ENCODE results near the gene OTOF. TPM values are rescaled to one million over a fixed set of nuclear protein-coding genes. Genes with fewer than 3 reads are reported as not detected.

OTOF gene
- total RNA-seq, 1 donor from 2014 or later = 9.8 TPM

DNA sequence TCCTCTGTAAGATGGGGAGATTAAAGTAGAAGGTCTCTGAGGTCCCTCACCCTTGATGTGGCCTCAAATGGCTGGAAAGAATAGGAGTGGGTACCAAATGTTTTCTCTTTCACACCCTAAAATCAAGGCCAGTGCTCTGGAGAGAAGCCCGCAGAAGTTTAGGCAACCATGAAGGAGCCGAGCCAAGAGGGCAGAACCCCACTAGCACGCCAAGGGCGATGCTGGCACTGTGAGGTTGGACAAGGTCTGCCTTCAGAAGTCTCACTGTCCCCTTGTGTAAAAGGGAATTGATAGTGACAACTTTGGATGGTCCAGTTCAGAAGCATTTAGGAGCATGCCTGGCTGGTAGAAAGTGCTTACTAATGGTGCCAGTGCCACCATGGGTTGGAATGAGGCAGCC is 16.3 kb upstream of the OTOF start:
- H3K4me3 Mint-ChIP-seq (ENCODE audit: low read depth) = no peak overlapping the region
- intact Hi-C loops (cut with micrococcal nuclease) = no loop called here

DNA sequence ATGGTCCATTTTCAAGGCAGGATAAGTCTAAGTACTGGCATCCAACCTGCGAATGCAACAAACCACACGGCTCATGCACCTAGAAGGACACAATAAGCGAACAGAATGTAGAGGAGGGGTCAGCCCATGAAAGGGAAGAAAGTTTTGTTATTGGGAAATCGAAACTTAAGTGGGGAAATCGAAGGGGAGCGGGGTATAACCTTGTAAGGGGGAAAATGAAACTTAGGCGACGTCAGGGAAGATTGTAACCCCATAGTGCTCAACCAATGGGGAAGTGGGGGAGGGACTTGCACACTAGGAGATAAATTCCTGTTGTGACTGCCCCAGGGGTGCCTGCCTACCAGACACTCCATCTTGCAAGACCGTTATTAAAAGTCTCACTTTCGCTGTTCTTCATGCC is 15.6 kb upstream of the OTOF start:
- no peaks in the 10 kb centered on the region for H3K36me3 Mint-ChIP-seq (ENCODE audit: low read depth)
- H3K9me3 Mint-ChIP-seq = no peaks in the 10 kb centered on the region
- intact Hi-C loops (cut with micrococcal nuclease) = no loop called here
- H3K27me3 Mint-ChIP-seq (ENCODE audit: low read depth) = peaks cover 5% of the 10 kb centered on the region
- H3K27ac Mint-ChIP-seq = no peak overlapping the region
- DNase-seq (ENCODE audit: low spot score) = no peak
- peaks cover 2% of the 10 kb centered on the region for H3K4me1 Mint-ChIP-seq (ENCODE audit: low read depth)
- no peak overlapping the region for H3K4me3 Mint-ChIP-seq (ENCODE audit: low read depth)

More for the DNA sequence above, 16.3 kb upstream of the OTOF start:
- DNase-seq (ENCODE audit: low spot score) = no peak
- peaks cover 6% of the 10 kb centered on the region for H3K27me3 Mint-ChIP-seq (ENCODE audit: low read depth)
- H3K9me3 Mint-ChIP-seq = no peaks in the 10 kb centered on the region
- H3K36me3 Mint-ChIP-seq (ENCODE audit: low read depth) = no peaks in the 10 kb centered on the region
- peaks cover 2% of the 10 kb centered on the region for H3K4me1 Mint-ChIP-seq (ENCODE audit: low read depth)
- no peak overlapping the region for H3K27ac Mint-ChIP-seq

GRCh38 chr2:26492749-26493515 is 15.0 kb upstream of the OTOF start:
- H3K27ac Mint-ChIP-seq = no peak overlapping the region
- no peak for DNase-seq (ENCODE audit: low spot score)
- intact Hi-C loops (cut with micrococcal nuclease) = no loop called here
- H3K27me3 Mint-ChIP-seq (ENCODE audit: low read depth) = peaks cover 4% of the 10 kb centered on the region
- no peaks in the 10 kb centered on the region for H3K36me3 Mint-ChIP-seq (ENCODE audit: low read depth)
- no peak overlapping the region for H3K4me3 Mint-ChIP-seq (ENCODE audit: low read depth)
- peaks cover 2% of the 10 kb centered on the region for H3K4me1 Mint-ChIP-seq (ENCODE audit: low read depth)
- no peaks in the 10 kb centered on the region for H3K9me3 Mint-ChIP-seq

GRCh38 chr2:26491563-26492167 is 13.7 kb upstream of the OTOF start:
- H3K9me3 Mint-ChIP-seq = no peaks in the 10 kb centered on the region
- DNase-seq (ENCODE audit: low spot score) = no peak
- H3K4me3 Mint-ChIP-seq (ENCODE audit: low read depth) = no peak overlapping the region
- H3K27ac Mint-ChIP-seq = no peak overlapping the region
- peaks cover 4% of the 10 kb centered on the region for H3K4me1 Mint-ChIP-seq (ENCODE audit: low read depth)
- intact Hi-C loops (cut with micrococcal nuclease) = no loop called here
- H3K36me3 Mint-ChIP-seq (ENCODE audit: low read depth) = no peaks in the 10 kb centered on the region
- no peaks in the 10 kb centered on the region for H3K27me3 Mint-ChIP-seq (ENCODE audit: low read depth)

- DNase-seq (ENCODE audit: low spot score) = no peak
- no peaks in the 10 kb centered on the region for H3K9me3 Mint-ChIP-seq
- H3K36me3 Mint-ChIP-seq (ENCODE audit: low read depth) = no peaks in the 10 kb centered on the region
- intact Hi-C loops (cut with micrococcal nuclease) = no loop called here
- H3K4me1 Mint-ChIP-seq (ENCODE audit: low read depth) = peaks cover 7% of the 10 kb centered on the region
- H3K4me3 Mint-ChIP-seq (ENCODE audit: low read depth) = no peak overlapping the region
- peaks cover 2% of the 10 kb centered on the region for H3K27me3 Mint-ChIP-seq (ENCODE audit: low read depth)
- no peak overlapping the region for H3K27ac Mint-ChIP-seq
Observed at GRCh38 chr2:26489213-26489850, 11.4 kb upstream of the OTOF start.

DNA sequence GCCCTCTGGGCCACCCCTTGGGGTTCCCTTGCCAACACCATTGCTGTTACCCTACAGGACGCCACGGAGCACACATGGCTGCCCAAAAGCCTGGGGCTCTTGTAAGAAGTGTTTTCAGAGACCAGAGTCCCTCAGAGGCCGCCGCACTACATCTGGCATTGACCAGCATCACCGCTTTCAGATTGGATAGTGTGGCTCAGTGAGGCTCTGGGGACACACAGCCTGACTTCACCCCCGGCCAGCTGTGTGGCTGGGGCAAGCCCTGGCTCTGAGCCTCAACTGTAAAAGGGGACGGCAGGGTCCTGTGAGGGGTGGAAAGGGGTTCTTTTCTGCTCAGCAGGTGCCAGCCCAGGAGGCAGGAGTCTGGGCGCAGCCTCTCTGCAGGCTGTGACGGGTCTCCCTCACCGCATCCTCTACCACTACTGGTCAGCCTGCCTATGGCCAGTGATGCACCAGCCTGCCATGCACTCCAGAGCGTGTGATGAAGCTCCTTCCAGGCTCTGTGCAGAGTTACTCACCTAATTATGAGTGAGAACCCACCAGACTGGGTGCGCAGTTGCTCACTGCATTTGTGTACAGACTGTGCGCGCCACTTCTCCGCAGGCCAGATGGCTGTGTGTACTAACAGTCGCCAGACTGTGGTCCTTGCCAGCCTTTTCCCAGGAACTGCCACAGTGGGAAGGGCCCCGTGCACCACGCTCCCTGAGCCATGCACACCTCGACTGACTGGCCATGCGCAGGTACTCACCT is 10.7 kb upstream of the OTOF start:
- Mint-ChIP-seq H3K27ac (no peak overlapping the region), H3K4me3 (ENCODE audit: low read depth) (no peak overlapping the region), H3K36me3 (ENCODE audit: low read depth) (no peaks in the 10 kb centered on the region), H3K4me1 (ENCODE audit: low read depth) (peaks cover 7% of the 10 kb centered on the region), H3K9me3 (no peaks in the 10 kb centered on the region), H3K27me3 (ENCODE audit: low read depth) (peaks cover 2% of the 10 kb centered on the region)
- intact Hi-C loops (cut with micrococcal nuclease) = no loop called here
- no peak for DNase-seq (ENCODE audit: low spot score)

- intact Hi-C loops (cut with micrococcal nuclease) = no loop called here
- Mint-ChIP-seq H3K4me3 (ENCODE audit: low read depth) (no peak overlapping the region), H3K9me3 (no peaks in the 10 kb centered on the region), H3K36me3 (ENCODE audit: low read depth) (no peaks in the 10 kb centered on the region), H3K27me3 (ENCODE audit: low read depth) (peaks cover 2% of the 10 kb centered on the region), H3K4me1 (ENCODE audit: low read depth) (peaks cover 5% of the 10 kb centered on the region), H3K27ac (no peak overlapping the region)
- no peak for DNase-seq (ENCODE audit: low spot score)
Observed at GRCh38 chr2:26487192-26487591, 9.3 kb upstream of the OTOF start.

- Mint-ChIP-seq H3K4me1 (ENCODE audit: low read depth) (peaks cover 5% of the 10 kb centered on the region), H3K4me3 (ENCODE audit: low read depth) (no peak overlapping the region), H3K27me3 (ENCODE audit: low read depth) (peaks cover 2% of the 10 kb centered on the region), H3K36me3 (ENCODE audit: low read depth) (no peaks in the 10 kb centered on the region), H3K9me3 (no peaks in the 10 kb centered on the region), H3K27ac (no peak overlapping the region)
- intact Hi-C loops (cut with micrococcal nuclease) = no loop called here
- no peak for DNase-seq (ENCODE audit: low spot score)
Observed at GRCh38 chr2:26486789-26487188, 8.9 kb upstream of the OTOF start.

GRCh38 chr2:26485725-26486418 is 7.9 kb upstream of the OTOF start:
- Mint-ChIP-seq H3K9me3 (no peaks in the 10 kb centered on the region), H3K4me3 (ENCODE audit: low read depth) (no peak overlapping the region), H3K4me1 (ENCODE audit: low read depth) (peaks cover 5% of the 10 kb centered on the region), H3K27me3 (ENCODE audit: low read depth) (peaks cover 2% of the 10 kb centered on the region), H3K36me3 (ENCODE audit: low read depth) (no peaks in the 10 kb centered on the region), H3K27ac (no peak overlapping the region)
- intact Hi-C loops (cut with micrococcal nuclease) = no loop called here
- no peak for DNase-seq (ENCODE audit: low spot score)

DNA sequence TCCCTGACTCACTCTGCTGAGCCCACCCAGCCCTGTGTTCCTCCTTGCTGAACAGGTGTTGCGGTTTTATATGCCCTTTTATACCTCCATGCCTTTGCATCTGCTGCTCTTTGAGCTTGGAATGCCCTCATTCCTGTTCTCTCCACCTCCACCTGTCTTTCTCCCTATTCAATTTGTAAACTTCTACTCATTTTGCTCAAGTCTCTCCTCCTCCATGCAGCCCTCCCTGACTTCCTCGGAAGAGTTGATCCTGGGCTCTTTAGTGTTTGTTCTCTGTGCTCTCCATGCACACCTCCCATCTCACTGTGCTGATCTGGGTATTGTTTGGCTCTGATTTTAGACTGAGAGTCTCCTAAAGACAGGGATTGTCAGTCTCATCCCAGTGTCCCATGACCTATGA is 7.2 kb upstream of the OTOF start:
- intact Hi-C loops (cut with micrococcal nuclease) = no loop called here
- Mint-ChIP-seq H3K36me3 (ENCODE audit: low read depth) (no peaks in the 10 kb centered on the region), H3K27ac (no peak overlapping the region), H3K4me3 (ENCODE audit: low read depth) (no peak overlapping the region), H3K27me3 (ENCODE audit: low read depth) (peaks cover 2% of the 10 kb centered on the region), H3K9me3 (no peaks in the 10 kb centered on the region), H3K4me1 (ENCODE audit: low read depth) (peaks cover 5% of the 10 kb centered on the region)
- no peak for DNase-seq (ENCODE audit: low spot score)

DNA sequence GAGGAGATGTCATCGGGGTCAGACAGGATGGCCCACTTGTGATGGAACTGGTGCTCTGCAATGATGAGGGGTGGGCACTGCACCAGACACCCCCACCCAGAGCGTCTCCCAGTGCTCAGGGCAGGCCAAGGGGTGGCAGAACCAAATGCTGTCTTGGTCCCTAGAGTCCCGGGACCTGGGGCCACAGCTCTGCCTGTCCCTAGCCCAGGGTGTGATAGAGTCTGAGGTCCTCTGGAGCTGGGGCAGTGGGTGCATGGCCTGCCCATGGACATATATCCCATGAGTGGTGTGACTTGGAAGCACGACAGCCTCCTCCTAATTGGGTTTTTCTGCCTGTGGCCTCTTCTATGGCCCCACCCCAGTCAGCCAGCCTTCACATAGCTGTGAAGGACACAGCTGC is 6.7 kb upstream of the OTOF start:
- intact Hi-C loops (cut with micrococcal nuclease) = no loop called here
- no peaks in the 10 kb centered on the region for H3K36me3 Mint-ChIP-seq (ENCODE audit: low read depth)
- no peak for DNase-seq (ENCODE audit: low spot score)

GRCh38 chr2:26483957-26484565 is 6.1 kb upstream of the OTOF start:
- Mint-ChIP-seq H3K27me3 (ENCODE audit: low read depth) (peaks cover 2% of the 10 kb centered on the region), H3K4me3 (ENCODE audit: low read depth) (no peak overlapping the region), H3K27ac (no peak overlapping the region), H3K36me3 (ENCODE audit: low read depth) (no peaks in the 10 kb centered on the region), H3K4me1 (ENCODE audit: low read depth) (peaks cover 5% of the 10 kb centered on the region), H3K9me3 (no peaks in the 10 kb centered on the region)
- intact Hi-C loops (cut with micrococcal nuclease) = no loop called here
- no peak for DNase-seq (ENCODE audit: low spot score)

More for the DNA sequence above, 6.7 kb upstream of the OTOF start:
- Mint-ChIP-seq H3K27me3 (ENCODE audit: low read depth) (peaks cover 2% of the 10 kb centered on the region), H3K4me1 (ENCODE audit: low read depth) (peaks cover 5% of the 10 kb centered on the region), H3K4me3 (ENCODE audit: low read depth) (no peak overlapping the region), H3K27ac (no peak overlapping the region), H3K9me3 (no peaks in the 10 kb centered on the region)
